Activated effector memory CD4-positive, alpha-beta T cell treated with anti-CD3 and anti-CD28 coated beads, Interleukin-2, amount 50 U/mL, for 16 hours (primary cell): ENCODE measurements around the gene APBB2.

Source experiments
- DNase-seq: peaks from one replicate; pipeline ENCODE4 v3.0.0-alpha.2; 2020

APBB2 gene

DNA sequence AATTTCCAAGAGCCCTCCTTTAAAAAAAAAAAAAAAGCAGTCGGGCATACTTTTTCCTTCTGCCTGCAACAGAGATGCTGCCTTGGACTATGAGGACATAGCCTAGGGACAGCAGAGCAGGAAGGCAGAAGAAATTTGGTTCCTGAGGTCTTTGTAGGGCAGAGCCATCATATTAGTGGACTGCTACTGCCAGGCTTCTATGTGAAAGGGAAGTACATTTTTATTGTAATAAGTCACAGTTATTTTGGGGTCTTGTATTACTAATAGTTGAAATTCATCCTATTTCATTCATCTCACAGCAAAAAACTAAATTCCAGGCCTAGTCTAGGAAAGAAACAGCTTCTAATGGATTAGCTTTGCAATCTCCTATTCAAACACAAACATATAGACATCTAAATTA, 253.4 kb downstream of the APBB2 start:
- DNase-seq = no peak

DNA sequence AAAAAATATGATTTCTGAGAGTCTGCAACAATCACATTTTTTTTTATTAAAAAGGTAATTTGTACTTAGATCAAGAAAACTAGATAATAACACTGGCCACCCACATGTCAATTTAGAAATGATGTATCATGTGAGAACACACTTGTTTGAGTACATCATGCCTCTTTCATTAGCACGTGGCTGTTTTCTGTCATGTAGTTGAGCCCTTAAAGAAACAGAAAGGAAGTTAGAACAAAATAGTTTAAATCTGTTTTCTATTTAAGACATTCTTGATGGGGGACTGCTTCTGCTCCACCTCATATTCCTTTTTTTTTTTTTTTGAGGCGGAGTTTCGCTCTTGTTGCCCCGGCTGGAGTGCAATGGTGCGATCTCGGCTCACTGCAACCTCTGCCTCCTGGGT, 257.1 kb downstream of the APBB2 start:
- no peak for DNase-seq

DNA sequence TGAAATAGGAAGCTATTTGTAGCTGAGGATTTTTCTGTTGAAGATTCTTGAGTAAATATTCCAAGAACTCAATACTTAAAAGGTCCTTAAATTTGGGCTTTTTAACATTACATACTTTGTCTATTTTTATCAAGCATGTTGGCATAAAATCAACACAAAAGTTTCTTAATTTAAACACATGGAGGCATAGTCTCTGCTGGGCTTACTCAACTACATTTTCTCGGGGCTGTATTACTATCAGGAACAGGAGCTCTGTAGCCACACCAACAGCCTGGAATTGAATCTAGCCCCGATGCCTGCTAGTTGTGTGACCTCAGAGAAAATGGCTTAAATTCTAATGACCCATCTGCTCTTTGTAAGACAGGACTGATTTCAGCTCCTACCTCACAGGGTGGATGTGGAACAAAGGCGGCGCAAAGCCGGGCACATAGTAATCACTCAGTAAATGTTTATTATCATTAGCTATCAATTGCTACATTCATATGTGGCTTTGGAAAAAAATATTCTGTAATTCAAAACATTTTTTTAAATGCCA, 257.6 kb downstream of the APBB2 start:
- DNase-seq = no peak

DNA sequence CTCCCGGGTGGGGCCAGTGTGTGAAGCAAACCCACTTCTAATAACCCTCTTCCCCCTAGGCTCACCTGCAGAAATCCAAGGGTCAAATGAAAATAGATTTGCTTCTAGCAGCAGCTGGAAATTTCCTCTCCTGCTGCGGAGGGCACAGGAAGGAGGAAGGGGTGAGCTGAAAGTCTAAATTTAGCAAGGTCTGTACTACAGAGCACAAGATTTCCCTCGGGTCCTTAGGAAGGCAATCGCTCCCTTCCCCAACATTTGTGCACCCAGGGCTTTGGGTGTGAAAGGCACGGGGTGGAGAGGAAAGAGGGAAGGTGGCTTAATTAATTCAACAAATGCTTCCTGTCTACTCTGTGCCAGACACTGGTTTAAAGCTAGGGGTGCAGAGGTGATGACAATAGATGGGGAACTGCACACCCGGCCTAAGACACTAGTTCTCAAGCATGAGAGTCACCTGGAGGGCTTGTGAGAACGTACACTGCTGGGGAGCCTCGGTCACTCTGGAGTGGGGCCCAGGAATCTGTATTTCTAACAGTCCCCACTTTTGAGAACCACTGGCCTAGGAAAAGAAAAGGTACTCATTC, 260.2 kb downstream of the APBB2 start:
- DNase-seq = no peak

DNA sequence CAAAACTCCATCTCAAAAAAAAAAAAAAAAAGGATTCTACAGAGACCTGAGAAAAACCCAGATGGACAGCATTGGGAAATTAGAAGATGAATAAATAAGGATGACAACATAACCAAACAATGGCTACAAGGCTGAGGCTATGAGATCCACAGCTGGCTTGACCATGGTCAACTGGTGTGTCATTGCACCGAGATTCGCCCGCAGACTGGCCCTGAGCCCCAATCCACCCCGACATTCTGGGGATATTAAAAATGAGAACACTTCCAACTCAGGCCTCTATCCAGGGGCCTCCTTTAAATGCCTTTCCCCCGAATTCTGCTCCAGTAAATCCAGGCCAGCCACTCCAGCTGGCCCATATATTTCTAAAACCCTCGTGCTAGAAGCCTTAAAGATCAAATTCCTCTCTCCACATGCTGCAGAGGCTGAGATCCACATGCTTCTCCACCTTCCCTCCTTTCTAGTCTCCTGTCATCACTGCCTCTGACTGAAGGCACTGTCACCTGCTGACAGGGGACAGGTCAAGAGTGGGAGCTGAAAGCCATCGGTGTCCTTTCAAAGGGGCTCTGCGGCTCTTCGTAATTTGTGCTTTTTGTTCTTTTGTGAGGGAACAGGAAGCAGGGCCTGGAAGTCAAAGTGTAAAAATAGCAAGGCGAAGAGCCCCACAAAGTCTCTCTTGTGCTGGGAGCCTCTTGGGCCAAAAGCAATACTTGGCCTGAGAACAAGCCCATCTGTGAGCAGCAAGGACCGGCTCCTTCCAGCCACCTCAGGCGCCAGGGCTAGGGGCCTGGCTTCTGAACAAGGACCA, 260.9 kb downstream of the APBB2 start:
- DNase-seq = no peak

DNA sequence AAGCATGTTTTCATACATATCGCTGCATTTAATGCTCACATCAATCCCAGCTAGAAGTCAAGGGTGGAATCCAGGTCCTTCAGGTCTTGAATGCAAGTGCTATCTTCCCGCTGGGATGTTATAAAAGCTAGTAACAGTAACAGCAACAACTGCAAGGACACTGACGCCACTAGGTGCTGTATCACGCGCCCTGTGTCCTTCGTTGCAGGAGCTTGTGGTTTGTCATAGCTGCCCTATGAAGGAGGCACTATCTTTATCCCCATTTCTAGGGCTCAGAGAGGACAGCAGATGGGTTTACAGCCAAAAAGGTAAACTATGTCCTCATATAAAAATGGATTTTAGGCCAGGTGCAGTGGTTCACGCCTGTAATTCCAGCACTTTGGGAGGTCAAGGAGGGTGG, 261.7 kb downstream of the APBB2 start:
- DNase-seq = no peak

DNA sequence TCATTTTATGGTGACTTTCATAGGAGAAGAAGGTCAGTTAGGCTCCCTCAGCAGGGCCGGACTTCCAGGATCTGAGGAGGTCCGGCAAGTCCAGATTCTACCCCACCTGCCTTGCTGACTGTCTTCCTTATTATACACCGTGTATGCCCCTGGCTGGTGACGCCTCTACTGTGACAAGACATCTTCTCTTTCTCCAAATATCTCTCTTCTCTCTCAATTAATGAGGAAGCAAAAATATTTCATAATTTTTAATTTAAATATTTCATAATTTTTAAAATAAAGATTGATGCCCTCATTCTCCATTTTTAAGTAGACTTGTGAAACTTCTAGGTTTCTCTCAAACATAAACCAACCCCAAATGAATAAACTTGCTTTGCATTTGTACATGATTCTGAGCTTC, 262.1 kb downstream of the APBB2 start:
- DNase-seq = no peak

DNA sequence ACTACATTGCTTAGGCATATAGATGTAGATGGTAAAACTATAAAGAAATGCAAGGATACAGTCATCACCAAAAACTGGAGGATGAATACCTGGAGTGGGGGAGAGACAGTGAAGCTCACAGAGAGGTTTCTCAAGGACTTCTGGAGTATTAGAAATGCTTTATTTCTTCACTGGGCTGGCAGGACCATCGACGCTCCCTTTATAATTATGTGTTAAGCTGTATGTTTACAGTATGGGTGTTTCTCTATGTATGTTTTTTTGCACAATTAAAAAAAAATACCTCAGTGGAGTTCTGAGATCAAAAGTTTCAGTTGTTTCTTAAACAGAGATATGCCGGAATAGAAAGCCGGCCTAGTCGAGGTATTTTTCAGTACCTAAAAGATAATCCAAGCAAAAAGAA, 263.3 kb downstream of the APBB2 start:
- DNase-seq = no peak

DNA sequence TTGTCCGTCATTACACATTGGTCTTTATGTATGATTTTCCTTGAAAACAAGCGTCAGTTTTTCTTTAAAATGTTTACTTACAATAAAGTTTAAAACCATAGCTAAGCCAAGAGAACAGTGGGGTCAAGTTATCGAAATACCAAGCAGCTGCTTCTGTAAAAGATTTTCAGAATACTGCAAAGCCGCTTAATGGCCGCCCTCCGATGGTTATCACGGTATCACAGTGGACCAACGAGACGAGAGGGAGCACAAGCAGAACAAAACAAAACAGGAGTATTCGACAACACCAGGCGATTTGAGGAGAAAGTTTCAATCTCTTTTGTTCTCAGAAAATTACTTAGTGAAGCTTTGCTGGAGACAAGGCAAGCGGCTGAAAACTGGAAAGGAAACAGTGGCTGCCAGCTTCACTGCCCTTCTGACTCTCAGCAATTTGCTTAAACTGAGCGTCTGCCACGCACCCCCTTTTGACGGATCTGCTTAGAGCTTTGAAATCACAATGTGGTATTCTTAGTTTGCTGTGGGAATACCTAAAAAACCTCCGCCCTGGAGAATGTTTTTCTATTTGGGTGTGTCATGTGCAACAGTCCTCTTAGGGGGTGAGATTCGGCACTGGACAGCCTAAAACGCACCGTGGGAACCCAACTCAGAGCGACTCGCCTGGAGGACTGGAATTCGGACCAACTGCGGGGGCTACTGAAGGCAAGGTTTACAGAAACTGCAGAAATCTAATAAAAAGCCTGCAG, 264.8 kb downstream of the APBB2 start:
- no peak for DNase-seq

DNA sequence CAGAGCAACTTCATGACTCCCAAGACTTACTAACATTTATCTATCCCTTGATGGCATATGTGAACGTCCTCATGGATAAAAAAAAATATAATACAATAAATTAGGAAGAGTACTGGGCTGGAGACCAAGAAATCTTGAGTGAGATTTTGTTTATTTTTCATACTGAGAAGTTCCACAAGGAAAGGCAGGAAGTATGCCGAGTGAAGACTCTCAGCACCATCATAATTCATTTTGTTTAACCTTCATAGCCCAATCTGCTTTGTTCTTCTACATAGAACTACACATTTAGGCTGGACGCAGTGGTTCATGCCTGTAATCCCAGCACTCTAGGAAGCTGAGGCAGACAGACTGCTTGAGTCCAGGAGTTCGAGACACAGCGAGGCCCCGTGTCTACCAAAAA, 266.3 kb downstream of the APBB2 start:
- DNase-seq = no peak

DNA sequence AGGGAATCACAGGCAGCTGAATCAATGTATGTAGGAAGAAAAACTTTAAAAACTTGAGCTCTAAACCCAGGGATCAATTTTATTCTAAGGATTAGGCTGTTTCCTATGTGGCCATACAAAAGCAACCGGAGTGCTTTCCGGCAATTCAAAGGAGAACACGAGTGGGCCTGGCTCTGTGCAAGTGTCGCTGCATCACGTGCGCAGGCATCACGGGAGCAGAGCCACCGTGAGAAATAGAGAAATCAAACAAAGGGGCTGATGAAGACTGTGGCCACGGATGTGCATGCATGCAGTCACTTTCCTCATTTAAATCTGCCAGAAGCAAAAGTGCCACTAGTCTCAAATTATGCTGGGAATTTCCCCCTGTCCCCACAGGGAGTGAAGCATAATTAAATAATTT, 267.7 kb downstream of the APBB2 start:
- DNase-seq = no peak

DNA sequence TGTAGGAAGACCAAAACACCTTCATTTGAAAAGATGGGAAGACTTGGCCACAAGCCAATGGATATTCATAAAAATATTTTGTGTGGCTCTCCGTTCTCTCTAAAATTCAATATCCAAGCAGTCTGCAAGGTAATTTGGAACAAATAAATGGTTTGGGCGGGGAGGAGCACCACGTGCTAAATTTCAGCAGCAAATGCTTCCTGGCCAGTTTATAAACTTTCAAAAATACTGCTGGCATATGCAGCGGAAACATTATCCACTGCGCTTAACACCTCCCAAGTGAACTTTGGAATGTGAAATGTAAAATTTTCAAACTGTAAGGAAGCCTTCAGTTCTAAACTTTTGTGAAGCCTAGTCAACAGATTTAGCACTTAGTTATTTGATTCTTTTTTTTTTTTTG, 273.6 kb downstream of the APBB2 start:
- DNase-seq = no peak

DNA sequence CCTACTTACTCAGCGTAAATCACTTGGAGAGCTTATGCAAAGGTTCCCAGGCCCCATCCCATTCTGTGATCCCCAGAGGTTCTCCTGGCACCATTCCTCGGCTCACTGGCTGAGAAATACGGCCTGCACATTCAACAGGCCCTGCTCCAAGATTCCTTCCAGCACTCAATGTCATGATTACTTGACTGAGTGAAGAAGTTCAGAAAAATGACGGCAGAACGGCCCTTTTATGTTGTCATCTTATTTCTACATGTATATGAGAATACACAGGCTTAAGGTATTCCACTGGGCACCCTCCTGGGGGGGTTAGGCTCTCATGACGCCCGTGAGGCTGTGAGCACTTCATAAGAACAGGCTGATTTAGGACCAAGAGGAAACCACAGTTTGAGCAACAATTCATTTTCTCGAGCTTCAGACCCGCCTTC, 274.0 kb downstream of the APBB2 start:
- DNase-seq = no peak

DNA sequence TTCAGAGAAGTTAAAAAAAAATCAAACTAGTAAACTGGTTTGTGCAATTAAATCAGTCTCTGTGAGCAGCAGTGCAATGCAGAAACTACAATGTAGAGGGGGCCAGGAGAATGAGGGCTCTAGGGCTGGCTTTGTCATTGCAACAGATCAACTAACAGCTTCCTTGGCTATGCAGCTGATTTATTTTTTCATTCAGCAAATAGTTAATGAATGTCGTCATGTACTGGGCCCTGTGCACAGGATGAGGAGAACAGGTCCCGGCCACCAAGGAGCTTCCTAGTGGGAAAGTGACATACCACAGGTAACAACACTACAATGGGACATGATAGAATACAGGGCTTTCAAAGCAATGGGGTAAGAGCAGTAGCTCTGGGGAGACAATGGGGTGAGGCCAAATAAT, 274.5 kb downstream of the APBB2 start:
- DNase-seq = no peak

DNA sequence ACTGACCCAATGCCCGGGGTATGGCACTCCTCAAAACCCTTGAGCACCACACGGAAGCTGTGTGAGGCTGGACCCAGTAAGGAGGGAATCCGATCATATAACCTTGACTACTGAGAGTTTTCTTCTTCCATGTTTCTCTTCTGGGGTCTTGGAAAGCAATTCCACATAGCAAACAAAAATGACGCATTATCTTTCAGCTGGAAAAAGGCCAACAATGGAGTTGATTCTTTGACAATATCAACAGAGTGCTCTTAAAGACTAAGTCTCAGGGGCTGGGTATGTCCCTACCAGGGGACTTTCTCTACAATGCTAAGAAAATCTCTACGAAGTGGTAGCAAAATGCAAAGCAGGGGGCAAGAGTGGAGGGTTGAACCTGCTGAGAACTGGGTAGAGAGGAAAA, 276.0 kb downstream of the APBB2 start:
- DNase-seq = no peak

DNA sequence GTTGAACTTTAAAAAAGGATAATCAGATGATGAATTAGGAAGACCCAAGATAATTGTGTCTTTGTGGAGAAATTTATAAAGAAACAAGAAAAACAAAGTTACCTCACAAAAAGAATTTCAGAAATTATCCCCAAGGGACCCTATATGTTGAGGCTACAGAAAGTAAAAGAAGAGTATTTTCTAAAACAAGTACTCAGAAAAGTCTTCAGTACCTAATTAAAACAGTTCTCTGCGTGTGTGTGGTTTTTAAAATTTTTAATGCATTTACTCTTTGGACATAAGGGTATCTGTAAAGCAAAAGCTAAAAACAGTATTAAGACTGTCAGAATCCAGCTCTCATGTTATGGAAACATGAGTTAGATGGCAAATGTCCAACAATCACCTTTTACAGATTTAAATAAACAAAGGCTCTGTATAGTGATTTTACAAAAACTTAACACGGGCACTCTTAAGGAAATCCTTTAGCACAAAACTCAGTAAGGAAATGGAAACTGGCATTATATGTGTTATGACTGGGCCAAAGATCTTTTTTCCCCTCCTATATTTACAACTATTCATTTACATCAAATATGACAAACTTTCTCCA, 277.1 kb downstream of the APBB2 start:
- no peak for DNase-seq

DNA sequence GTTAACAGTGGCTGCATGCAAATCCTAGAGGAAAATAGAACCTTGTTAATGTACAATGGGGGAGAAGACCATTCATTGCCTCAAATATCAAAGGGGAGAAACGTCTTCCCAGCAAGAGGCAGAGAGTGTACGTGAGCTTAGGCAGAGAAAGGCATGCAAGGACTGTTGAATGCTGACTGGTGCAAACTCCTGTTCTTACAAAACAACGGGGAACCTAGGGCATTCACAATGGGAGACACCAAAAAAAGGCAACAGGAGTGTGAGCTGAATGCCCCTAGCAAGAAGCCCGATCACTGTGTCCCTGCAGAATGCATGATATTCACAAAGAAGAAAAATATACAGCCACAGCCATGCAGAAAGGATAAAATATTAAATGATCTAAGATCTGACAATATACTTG, 279.7 kb downstream of the APBB2 start:
- DNase-seq = no peak

DNA sequence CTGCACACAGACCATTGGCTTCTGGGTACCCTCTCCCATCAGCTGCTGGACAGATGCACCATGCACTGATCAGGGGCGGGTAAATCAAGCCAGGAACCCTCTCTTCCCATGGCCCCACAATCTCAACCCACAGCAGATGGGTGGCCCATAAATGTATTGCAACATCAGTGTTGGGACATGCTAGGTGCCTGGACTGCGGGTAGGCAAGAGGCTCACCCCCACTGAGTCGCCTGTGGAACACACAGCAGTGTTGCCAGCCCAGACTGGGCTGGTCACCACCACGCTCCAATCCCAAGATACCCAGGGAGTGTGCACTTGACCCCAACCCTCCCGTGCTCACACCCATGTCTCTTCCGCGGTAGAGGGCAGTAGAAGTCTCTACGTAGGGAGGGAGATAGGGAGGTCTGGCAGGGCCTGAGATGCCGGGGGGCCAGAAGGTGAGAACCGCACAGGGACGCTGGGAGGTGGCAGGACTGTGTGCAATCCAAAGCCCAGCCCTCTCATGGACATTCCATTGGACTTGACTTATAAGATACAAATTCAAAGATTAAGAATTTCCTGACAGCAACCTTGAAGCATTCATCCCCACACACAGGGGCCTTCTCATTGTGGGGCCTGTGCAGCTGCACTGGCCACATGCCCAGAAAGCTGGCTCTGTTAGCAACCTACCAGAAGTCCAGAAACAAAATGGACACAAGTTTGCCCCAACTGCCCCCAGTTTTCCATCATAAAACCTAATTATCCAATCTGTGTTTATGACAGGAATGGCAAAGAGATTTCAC, 280.9 kb downstream of the APBB2 start:
- no peak for DNase-seq

DNA sequence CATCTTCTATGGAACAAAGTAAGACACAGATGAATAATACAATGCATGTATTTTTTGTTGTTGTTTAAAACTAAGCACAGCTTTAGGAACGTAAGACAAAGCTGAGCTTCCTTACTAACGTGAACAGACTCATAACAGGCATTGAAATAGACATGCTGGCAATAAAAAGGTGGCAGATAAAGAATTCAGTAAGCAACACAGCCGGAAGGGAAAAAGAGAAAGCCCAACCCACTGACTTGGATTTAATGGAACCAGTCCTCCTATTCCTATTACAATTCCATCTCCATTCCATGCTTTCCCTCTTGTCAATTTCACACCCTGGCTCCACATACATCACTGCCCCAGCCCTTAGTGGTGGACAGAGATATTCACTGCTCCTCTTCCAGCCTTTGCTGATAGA, 282.5 kb downstream of the APBB2 start:
- no peak for DNase-seq

DNA sequence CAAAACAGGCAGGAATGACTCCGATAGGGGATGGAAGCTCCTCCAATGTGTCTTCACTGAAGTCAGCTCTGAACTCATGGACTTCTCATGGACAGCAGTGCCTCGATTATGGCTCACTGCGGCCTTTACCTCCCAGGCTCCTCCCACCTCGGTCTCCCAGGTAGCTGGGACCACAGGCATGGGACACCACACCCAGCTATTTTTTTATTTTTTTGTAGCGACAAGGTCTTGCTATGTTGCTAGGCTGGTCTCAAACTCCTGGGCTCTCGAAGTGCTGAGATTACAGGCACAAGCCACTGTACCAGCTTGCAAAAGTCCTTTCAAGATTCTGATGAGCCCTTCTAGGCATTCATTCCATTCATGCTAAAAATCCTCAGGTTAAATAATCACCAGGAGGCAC, 283.1 kb downstream of the APBB2 start:
- no peak for DNase-seq

DNA sequence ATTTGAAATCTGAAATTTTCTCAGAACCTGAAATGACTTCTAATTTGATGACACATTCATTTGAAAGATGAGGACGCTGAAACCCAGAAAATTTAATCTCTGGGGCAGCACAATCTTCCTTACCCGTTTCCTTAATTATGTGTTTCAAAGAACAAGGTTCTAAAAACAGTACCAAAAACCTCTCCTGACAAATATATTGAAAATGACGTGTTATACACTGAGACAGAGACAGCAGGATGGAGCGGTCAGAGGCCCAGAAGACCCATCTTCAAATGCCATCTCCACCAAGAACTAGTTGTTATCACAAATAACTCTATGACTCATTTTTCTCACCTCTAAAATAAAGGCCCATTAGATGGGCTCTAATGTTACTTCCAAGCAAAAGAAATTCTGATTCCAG, 287.3 kb downstream of the APBB2 start:
- DNase-seq = no peak

DNA sequence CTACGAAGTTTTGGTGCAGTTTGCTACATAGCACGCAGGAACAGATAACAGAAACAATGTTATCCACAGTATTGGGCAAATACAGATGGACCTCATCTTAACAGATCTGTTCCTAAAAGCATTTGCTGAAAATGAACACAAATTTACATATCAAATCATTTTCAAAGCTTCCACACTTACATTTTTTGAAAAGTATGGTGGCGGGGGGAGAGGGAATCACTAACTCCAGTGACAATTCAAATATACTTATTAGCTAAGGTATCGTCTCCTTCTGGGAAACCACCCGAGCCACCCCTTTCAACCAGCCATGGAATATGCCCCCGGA, 289.6 kb downstream of the APBB2 start:
- no peak for DNase-seq
